ENCODE data around the gene HAPLN3. TPM values are rescaled to one million over a fixed set of nuclear protein-coding genes. Genes with fewer than 3 reads are reported as not detected.

Gene HAPLN3
- total RNA-seq, 2 experiments from 2014 or later, result 79.0 to 80.2 TPM

GRCh38 chr15:88882785-88883184 lies 12.6 kb downstream of the HAPLN3 start:
- CTCF ChIA-PET, result interaction anchor here (1.6 kb wide), 1 partner anchor 22 kb away, joined by 3 read pairs; no protein-coding TSS in a partner anchor

GRCh38 chr15:88881775-88882174 lies 13.6 kb downstream of the HAPLN3 start:
- POLR2A ChIA-PET, result no interaction called here
- H3K27me3 Mint-ChIP-seq, result no peaks in the 10 kb centered on the region

More at GRCh38 chr15:88882785-88883184, 12.6 kb downstream of the HAPLN3 start:
- Mint-ChIP-seq H3K4me1 (ENCODE audit: low read depth) (peaks cover 10% of the 10 kb centered on the region), H3K4me3 (no peak overlapping the region), H3K36me3 (ENCODE audit: low read depth) (peaks cover 85% of the 10 kb centered on the region), H3K27me3 (no peaks in the 10 kb centered on the region), H3K9me3 (no peaks in the 10 kb centered on the region), H3K27ac (no peak overlapping the region)
- Histone ChIP-seq H3K36me3 (ENCODE audit: insufficient read depth, low read length) (peaks cover 71% of the 10 kb centered on the region), H3K4me3 (ENCODE audit: low read length) (no peak overlapping the region), H3K9me3 (ENCODE audit: control insufficient read depth in 1 of 2, insufficient read depth in 1 of 2, low read length in 2 of 2) (no peaks in the 10 kb centered on the region), H3K27ac (ENCODE audit: low read depth in 1 of 2, low read length in 2 of 2) (no peak overlapping the region), H3K27me3 (ENCODE audit: control insufficient read depth in 1 of 2, insufficient read depth in 2 of 2, low read length in 2 of 2) (no peaks in the 10 kb centered on the region), H3K4me1 (ENCODE audit: insufficient read depth, low read length) (peaks cover 2% of the 10 kb centered on the region)
- TF ChIP-seq, protein P1, sequence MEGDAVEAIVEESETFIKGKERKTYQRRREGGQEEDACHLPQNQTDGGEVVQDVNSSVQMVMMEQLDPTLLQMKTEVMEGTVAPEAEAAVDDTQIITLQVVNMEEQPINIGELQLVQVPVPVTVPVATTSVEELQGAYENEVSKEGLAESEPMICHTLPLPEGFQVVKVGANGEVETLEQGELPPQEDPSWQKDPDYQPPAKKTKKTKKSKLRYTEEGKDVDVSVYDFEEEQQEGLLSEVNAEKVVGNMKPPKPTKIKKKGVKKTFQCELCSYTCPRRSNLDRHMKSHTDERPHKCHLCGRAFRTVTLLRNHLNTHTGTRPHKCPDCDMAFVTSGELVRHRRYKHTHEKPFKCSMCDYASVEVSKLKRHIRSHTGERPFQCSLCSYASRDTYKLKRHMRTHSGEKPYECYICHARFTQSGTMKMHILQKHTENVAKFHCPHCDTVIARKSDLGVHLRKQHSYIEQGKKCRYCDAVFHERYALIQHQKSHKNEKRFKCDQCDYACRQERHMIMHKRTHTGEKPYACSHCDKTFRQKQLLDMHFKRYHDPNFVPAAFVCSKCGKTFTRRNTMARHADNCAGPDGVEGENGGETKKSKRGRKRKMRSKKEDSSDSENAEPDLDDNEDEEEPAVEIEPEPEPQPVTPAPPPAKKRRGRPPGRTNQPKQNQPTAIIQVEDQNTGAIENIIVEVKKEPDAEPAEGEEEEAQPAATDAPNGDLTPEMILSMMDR (IDR thresholded peaks at IDR 0.05), result no peak
- intact Hi-C loops (cut with DNase I, micrococcal nuclease), result no loop called here
- DNase-seq (no peak), ATAC-seq (ENCODE audit: poor library complexity) (no peak)
- POLR2A ChIA-PET, result no interaction called here

GRCh38 chr15:88880944-88881740 lies 14.2 kb downstream of the HAPLN3 start:
- no peaks in the 10 kb centered on the region for H3K27me3 Mint-ChIP-seq
- intact Hi-C loops (cut with DNase I, micrococcal nuclease), result no loop called here
- no peaks in the 10 kb centered on the region for H3K9me3 Mint-ChIP-seq
- no peak overlapping the region for H3K4me3 Mint-ChIP-seq
- Histone ChIP-seq H3K4me3 (ENCODE audit: low read length) (no peak overlapping the region), H3K9me3 (ENCODE audit: control insufficient read depth in 1 of 2, insufficient read depth in 1 of 2, low read length in 2 of 2) (no peaks in the 10 kb centered on the region), H3K27ac (ENCODE audit: low read depth in 1 of 2, low read length in 2 of 2) (no peak overlapping the region), H3K36me3 (ENCODE audit: insufficient read depth, low read length) (peaks cover 76% of the 10 kb centered on the region), H3K4me1 (ENCODE audit: insufficient read depth, low read length) (peaks cover 2% of the 10 kb centered on the region), H3K27me3 (ENCODE audit: control insufficient read depth in 1 of 2, insufficient read depth in 2 of 2, low read length in 2 of 2) (no peaks in the 10 kb centered on the region)
- DNase-seq (no peak), ATAC-seq (ENCODE audit: poor library complexity) (no peak)
- no peak overlapping the region for H3K27ac Mint-ChIP-seq
- ChIA-PET POLR2A (no interaction called here), CTCF (interaction anchor here (1.6 kb wide), 1 partner anchor 24 kb away, joined by 3 read pairs; no protein-coding TSS in a partner anchor)
- peaks cover 10% of the 10 kb centered on the region for H3K4me1 Mint-ChIP-seq (ENCODE audit: low read depth)
- peaks cover 83% of the 10 kb centered on the region for H3K36me3 Mint-ChIP-seq (ENCODE audit: low read depth)
- TF ChIP-seq, protein P1 (IDR thresholded peaks at IDR 0.05), result no peak

More at GRCh38 chr15:88881775-88882174, 13.6 kb downstream of the HAPLN3 start:
- no peak overlapping the region for H3K4me3 Mint-ChIP-seq
- peaks cover 83% of the 10 kb centered on the region for H3K36me3 Mint-ChIP-seq (ENCODE audit: low read depth)
- Histone ChIP-seq H3K4me1 (ENCODE audit: insufficient read depth, low read length) (peaks cover 2% of the 10 kb centered on the region), H3K27me3 (ENCODE audit: control insufficient read depth in 1 of 2, insufficient read depth in 2 of 2, low read length in 2 of 2) (no peaks in the 10 kb centered on the region), H3K4me3 (ENCODE audit: low read length) (no peak overlapping the region), H3K27ac (ENCODE audit: low read depth in 1 of 2, low read length in 2 of 2) (no peak overlapping the region), H3K36me3 (ENCODE audit: insufficient read depth, low read length) (peaks cover 78% of the 10 kb centered on the region), H3K9me3 (ENCODE audit: control insufficient read depth in 1 of 2, insufficient read depth in 1 of 2, low read length in 2 of 2) (no peaks in the 10 kb centered on the region)
- H3K9me3 Mint-ChIP-seq, result no peaks in the 10 kb centered on the region
- H3K4me1 Mint-ChIP-seq (ENCODE audit: low read depth), result peaks cover 10% of the 10 kb centered on the region
- no peak for ATAC-seq (ENCODE audit: poor library complexity)
- TF ChIP-seq, protein P1 (IDR thresholded peaks at IDR 0.05), result no peak
- intact Hi-C loops (cut with DNase I, micrococcal nuclease), result no loop called here
- CTCF ChIA-PET, result interaction anchor here (1.6 kb wide), 1 partner anchor 23 kb away, joined by 3 read pairs; no protein-coding TSS in a partner anchor
- no peak for DNase-seq
- no peak overlapping the region for H3K27ac Mint-ChIP-seq

All from CD4-positive, alpha-beta T cell (primary cell).